Measurements from ENCODE around the gene OXCT2. TPM values are rescaled to one million over a fixed set of nuclear protein-coding genes. Genes with fewer than 3 reads are reported as not detected.
"Not testable (repeated sequence)": the region's sequence is repeated elsewhere in the genome, so short reads cannot be mapped to it uniquely, and the experiment has no call there.

OXCT2 gene
- total and polyA plus RNA-seq, 9 of the 15 experiments (the other 6 are each of a cell fraction or from before 2014, with no cell fraction given), result 0.08 to 0.64 (median 0.22) TPM; not detected in 2

DNA sequence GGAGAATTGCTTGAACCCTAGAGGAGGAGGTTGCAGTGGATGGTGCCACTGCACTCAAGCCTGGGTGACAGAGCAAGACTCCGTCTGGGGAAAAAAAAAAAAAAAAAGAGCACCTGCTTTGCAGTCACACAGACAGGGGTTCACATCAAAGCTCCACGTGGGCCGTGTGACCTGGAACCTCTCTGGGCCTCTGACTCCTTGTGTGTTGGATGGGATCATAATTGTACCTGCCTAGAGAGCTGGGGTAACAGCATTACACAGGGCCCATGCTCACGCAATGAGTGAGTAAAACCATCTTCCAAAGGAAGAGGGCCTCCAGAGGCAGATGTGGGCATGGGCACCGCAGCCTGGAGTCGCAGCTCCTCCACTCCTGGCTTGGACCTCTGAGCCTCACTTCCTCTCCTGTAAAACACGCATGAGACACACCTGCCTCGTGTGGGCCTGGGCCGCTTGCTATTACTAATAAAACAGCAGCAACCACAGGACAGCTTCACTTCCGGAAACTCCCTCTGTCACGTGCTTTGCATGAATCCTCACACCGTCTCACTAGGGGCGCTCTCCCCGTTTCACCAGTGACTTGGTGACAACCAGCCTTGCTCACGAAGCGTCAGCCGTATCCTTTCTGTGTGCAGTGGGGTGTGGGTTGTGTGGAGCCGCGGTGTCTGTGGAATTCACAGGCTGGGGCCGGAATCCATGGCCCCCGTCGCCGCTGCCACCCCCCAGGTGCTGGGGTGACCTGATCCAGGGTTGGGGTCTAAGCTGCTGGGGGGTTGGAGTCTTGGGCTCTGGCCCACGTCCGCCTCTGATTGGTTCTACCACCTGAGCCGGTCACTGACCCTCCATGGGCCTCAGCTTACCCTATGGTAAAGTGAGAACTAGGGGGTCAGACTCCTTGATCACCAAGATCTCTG, 28.0 kb upstream of the OXCT2 start (continued):
- TF ChIP-seq ZFX (CRISPR knock-in tag; IDR thresholded peaks at IDR 0.05) (peak; percentile 98), KDM4B (IDR thresholded peaks at IDR 0.05; ENCODE audit: borderline replicate concordance in 2 of 2, low read depth in 1 of 2) (0 out of 4 replicates have a peak, but pooled peaks of 1 of the 2 experiments have one; percentile 61), CXXC5 (CRISPR knock-in tag; IDR thresholded peaks at IDR 0.05) (peak; percentile 69; the same call in 1 of the 2 replicates), KAT8 (IDR thresholded peaks at IDR 0.05; ENCODE audit: low read depth) (peak; percentile 77; the same call in 1 of the 2 replicates), ETV5 (CRISPR knock-in tag; IDR thresholded peaks at IDR 0.05; ENCODE audit: low read depth) (peak; percentile 96), CREB1 (CRISPR knock-in tag; IDR thresholded peaks at IDR 0.05) (peak; percentile 83), GATAD2B (IDR thresholded peaks at IDR 0.05; ENCODE audit: borderline replicate concordance) (peak; percentile 51; the same call in 1 of the 2 replicates), TBP (optimal IDR thresholded peaks at IDR 0.05; ENCODE audit: low read depth, low read length) (peak; percentile 58), KLF16 (IDR thresholded peaks at IDR 0.05) (peak; percentile 61; the same call in 1 of the 2 replicates), PHF8 (IDR thresholded peaks at IDR 0.05; ENCODE audit: borderline replicate concordance, low read length) (peak; percentile 40; the same call in 1 of the 2 replicates), DACH1 (IDR thresholded peaks at IDR 0.05; ENCODE audit: partially characterized antibody) (peak; percentile 45), TAF1 (IDR thresholded peaks at IDR 0.05; ENCODE audit: control insufficient read depth, extremely low read depth, insufficient read depth, low read length, severe bottlenecking) (peak; percentile 44), SIN3A (IDR thresholded peaks at IDR 0.05; ENCODE audit: borderline replicate concordance in 2 of 2, control insufficient read depth in 1 of 2, low read depth in 2 of 2, low read length in 2 of 2) (peak in 1 of 2 experiments; percentile 65; a peak in 1 of 4 replicates)
- TF ChIP-seq CREB1 (IDR thresholded peaks at IDR 0.05), result not testable (repeated sequence)
- TF ChIP-seq, protein P1, sequence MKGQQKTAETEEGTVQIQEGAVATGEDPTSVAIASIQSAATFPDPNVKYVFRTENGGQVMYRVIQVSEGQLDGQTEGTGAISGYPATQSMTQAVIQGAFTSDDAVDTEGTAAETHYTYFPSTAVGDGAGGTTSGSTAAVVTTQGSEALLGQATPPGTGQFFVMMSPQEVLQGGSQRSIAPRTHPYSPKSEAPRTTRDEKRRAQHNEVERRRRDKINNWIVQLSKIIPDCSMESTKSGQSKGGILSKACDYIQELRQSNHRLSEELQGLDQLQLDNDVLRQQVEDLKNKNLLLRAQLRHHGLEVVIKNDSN (CRISPR knock-in tag; IDR thresholded peaks at IDR 0.05), result peak; percentile 98
- TF ChIP-seq, protein P2, sequence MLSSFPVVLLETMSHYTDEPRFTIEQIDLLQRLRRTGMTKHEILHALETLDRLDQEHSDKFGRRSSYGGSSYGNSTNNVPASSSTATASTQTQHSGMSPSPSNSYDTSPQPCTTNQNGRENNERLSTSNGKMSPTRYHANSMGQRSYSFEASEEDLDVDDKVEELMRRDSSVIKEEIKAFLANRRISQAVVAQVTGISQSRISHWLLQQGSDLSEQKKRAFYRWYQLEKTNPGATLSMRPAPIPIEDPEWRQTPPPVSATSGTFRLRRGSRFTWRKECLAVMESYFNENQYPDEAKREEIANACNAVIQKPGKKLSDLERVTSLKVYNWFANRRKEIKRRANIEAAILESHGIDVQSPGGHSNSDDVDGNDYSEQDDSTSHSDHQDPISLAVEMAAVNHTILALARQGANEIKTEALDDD (IDR thresholded peaks at IDR 0.05), result peak; percentile 22; the same call in 1 of the 2 replicates
- TF ChIP-seq, protein P3, sequence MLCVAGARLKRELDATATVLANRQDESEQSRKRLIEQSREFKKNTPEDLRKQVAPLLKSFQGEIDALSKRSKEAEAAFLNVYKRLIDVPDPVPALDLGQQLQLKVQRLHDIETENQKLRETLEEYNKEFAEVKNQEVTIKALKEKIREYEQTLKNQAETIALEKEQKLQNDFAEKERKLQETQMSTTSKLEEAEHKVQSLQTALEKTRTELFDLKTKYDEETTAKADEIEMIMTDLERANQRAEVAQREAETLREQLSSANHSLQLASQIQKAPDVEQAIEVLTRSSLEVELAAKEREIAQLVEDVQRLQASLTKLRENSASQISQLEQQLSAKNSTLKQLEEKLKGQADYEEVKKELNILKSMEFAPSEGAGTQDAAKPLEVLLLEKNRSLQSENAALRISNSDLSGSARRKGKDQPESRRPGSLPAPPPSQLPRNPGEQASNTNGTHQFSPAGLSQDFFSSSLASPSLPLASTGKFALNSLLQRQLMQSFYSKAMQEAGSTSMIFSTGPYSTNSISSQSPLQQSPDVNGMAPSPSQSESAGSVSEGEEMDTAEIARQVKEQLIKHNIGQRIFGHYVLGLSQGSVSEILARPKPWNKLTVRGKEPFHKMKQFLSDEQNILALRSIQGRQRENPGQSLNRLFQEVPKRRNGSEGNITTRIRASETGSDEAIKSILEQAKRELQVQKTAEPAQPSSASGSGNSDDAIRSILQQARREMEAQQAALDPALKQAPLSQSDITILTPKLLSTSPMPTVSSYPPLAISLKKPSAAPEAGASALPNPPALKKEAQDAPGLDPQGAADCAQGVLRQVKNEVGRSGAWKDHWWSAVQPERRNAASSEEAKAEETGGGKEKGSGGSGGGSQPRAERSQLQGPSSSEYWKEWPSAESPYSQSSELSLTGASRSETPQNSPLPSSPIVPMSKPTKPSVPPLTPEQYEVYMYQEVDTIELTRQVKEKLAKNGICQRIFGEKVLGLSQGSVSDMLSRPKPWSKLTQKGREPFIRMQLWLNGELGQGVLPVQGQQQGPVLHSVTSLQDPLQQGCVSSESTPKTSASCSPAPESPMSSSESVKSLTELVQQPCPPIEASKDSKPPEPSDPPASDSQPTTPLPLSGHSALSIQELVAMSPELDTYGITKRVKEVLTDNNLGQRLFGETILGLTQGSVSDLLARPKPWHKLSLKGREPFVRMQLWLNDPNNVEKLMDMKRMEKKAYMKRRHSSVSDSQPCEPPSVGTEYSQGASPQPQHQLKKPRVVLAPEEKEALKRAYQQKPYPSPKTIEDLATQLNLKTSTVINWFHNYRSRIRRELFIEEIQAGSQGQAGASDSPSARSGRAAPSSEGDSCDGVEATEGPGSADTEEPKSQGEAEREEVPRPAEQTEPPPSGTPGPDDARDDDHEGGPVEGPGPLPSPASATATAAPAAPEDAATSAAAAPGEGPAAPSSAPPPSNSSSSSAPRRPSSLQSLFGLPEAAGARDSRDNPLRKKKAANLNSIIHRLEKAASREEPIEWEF (CRISPR knock-in tag; IDR thresholded peaks at IDR 0.05), result 0 out of 2 replicates have a peak, but pooled peaks have one; percentile 37
- TF ChIP-seq, protein P4, sequence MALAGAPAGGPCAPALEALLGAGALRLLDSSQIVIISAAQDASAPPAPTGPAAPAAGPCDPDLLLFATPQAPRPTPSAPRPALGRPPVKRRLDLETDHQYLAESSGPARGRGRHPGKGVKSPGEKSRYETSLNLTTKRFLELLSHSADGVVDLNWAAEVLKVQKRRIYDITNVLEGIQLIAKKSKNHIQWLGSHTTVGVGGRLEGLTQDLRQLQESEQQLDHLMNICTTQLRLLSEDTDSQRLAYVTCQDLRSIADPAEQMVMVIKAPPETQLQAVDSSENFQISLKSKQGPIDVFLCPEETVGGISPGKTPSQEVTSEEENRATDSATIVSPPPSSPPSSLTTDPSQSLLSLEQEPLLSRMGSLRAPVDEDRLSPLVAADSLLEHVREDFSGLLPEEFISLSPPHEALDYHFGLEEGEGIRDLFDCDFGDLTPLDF (CRISPR knock-in tag; IDR thresholded peaks at IDR 0.05), result peak; percentile 35

Data from K562 (cell line).